H54 (cell line): Measurements from ENCODE around the gene ZNF644.
"Not testable (repeated sequence)": the region's sequence is repeated elsewhere in the genome, so short reads cannot be mapped to it uniquely, and the experiment has no call there.

Source experiments
- DNase-seq: peaks from one replicate; pipeline ENCODE4 v3.0.0; 2011; ENCODE audit warnings: low spot score, mixed read lengths; ENCODE audit not compliant: insufficient read length
- FAIRE-seq: peaks from 3 replicates; lab custom pipeline; 2011; peaks lifted over from hg19 to GRCh38; lab: Jason Lieb, UNC
- POLR2A ChIP-seq: IDR thresholded peaks from 2 replicates; pipeline ENCODE4 v1.6.1; 2011; ENCODE audit warnings: low read depth, mild to moderate bottlenecking, low read length

ZNF644 gene

DNA sequence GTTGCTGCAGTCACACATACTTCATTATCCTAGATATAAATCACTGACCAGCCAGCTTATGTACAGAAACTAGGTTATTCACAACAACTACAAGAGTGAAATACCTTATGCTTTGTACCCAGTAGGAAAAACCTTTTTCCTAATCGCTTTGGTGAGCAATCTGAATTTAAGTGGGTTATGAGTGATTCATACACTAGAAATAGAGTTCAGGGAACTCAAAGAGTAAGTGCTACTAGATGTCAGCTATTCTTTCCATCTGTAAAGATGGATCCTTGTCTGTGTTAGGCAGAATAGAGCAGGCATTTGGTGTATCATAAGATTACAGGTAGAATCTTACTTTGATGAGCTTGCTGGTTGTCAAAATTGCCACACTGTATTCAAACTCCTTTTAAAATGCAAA is 101.9 kb downstream of the ZNF644 start:
- no peak for TF ChIP-seq POLR2A
- no peak for DNase-seq
- FAIRE-seq: peak; percentile 27

DNA sequence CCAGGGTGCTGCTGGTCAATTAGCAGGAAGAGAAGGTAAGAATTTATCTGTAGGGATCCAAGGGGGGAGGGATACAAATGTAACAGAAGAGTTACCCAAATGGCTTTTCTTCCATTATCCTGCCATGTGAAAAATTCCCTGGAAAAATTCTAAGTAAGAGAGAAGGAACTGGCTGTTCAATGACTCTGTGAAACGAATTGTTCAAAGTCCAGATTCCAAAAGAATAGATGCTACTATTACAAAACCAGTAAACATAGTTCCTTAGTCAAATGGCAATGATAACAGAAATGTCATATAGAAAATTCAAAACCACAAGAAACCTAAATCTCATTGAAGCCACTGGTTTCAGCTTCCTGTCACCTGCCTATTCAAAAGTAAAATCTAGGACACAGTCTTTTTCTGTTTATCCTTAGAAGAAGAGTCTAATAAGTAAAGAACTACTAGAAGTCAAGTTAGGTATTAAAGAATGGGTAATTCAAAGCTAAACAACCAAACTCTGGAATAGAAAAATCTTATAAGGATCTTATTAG is 102.6 kb downstream of the ZNF644 start:
- FAIRE-seq: no peak
- no peak for TF ChIP-seq POLR2A
- no peak for DNase-seq

DNA sequence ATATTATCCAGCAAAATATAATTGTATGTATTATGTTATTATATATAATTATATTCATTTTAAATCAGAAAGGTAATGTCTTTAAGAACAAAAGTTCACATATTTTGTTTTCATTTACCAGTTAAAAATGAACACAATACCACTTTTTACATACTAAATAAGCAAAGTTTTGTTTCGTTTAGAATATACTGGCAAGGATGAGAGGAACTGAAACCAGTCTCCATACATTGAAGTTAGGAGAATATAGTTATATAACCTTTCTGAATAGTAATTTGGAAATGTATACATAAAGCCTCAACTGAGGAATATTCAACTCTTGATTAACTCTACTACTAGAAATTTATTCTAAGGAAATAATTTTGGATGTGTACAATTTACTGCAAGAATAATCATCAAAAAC is 110.5 kb downstream of the ZNF644 start:
- FAIRE-seq (no peak), DNase-seq (no peak)
- TF ChIP-seq POLR2A: no peak

DNA sequence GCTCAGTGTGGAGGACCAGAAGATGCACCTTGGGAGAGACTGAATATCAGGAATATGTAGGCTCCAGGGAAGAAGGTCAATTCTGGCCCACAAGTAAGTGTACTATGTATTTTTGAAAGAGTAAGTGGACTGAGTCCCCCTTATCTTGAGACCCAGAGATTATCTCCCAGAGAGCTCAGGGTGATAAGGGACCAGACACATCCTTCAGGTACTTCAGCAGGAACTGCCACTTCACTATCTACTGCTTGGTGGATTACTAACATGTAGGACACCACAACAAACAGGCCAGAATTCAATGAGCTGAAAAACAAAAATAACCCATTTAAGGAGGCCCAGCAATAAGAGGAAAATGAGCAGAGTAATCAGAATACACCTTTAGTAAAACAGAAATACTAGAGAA is 119.2 kb downstream of the ZNF644 start:
- no peak for TF ChIP-seq POLR2A
- DNase-seq (no peak), FAIRE-seq (no peak)

DNA sequence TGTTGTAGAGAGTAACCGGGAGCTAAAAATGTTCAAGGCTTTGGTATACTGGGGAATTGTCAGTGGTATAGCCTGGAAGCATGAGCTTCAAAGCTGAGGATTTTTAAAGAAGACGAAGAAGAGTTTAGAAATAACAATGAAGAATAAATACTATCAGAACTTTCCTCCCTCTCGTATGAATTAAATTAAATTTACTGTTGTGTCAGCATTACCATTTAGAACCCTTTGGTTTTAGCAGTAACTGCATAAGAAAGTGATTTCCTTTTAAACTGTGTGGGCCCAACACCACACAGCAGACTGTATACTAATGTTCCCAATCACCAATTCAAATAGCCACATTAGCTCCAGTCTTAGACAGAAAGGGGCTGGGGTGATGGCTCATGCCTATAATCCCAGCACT is 122.6 kb downstream of the ZNF644 start:
- FAIRE-seq: no peak
- TF ChIP-seq POLR2A: no peak
- DNase-seq: no peak

DNA sequence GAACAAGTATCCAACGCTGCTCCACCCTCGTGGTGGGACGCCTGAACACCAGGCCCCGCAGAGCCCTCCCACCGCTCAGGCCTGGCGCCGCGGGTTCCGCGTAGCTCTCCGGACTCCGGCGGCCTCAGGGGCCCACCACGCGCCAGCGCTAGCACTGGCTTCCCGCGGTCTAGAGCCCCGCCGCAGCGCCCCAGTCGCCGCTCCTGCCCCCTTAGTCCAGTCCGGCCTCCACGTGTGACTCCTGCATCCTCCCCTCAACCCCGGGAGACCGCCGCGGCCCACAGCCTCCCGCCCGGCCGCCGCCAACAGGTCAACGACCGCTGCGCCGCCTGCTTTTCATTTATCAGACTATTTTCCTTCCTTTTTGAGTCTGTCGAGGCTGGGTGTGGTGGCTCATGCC is 128.2 kb downstream of the ZNF644 start:
- not testable (repeated sequence) for FAIRE-seq, DNase-seq

DNA sequence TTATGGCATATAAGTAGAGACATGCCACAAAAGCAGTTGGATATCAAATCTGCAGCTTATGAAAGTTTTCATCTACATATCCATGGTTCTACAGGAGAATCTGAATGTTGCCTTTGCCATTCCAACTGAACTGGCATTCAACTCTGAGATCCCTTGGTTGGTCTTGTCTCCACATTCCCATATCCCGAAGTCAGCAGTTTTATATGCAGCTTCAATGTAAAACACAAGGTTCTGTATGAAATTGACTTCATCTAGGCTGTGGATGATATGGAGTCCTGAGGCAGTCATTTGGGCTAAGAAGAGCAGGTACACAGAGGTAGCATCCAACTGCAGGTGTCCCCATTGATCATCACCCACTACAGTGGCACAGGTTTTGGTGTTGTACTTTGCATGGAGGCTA is 129.0 kb downstream of the ZNF644 start:
- FAIRE-seq: peak; percentile 57
- not testable (repeated sequence) for DNase-seq

DNA sequence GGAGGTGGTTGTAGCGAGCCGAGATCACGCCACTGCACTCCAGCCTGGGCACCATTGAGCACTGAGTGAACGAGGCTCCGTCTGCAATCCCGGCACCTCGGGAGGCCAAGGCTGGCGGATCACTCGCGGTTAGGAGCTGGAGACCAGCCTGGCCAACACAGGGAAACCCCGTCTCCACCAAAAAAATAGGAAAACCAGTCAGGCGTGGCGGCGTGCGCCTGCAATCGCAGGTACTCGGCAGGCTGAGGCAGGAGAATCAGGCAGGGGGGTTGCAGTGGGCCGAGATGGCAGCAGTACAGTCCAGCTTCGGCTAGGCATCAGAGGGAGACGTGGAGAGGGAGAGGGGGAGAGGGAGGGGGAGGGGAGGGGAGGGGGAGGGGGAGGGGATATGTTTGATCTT is 129.6 kb downstream of the ZNF644 start:
- FAIRE-seq, DNase-seq: not testable (repeated sequence)

DNA sequence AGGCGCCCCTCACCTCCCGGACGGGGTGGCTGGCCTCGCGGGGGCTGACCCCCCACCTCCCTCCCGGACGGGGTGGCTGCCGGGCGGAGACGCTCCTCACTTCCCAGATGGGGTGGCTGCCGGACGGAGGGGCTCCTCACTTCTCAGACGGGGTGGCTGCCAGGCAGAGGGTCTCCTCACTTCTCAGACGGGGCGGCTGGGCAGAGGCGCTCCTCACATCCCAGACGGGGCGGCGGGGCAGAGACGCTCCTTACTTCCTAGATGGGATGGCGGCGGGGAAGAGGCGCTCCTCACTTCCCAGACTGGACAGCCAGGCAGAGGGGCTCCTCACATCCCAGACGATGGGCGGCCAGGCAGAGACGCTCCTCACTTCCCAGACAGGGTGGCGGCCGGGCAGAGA is 130.1 kb downstream of the ZNF644 start:
- not testable (repeated sequence) for FAIRE-seq

DNA sequence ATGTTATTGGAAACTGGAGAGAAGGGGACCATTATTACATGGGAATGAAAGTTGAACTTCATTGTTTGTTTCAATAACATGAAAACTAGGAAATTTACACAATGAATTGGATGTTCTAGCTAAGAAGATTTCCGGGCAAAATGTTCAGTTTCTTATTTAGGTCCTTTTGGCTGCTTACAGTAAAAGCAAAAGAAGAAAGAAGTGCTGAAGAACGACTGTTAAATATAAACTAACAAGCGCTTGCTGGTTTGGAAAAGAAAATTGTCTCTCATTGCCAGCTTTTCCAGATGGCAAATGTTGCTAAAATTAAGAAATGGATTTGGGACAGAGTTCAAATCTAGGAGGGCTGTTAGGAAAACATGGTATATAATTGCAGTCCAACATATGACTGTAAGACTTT is 139.6 kb downstream of the ZNF644 start:
- TF ChIP-seq POLR2A: no peak
- DNase-seq (no peak), FAIRE-seq (no peak)

More for the DNA sequence above, 130.1 kb downstream of the ZNF644 start:
- DNase-seq: not testable (repeated sequence)

DNA sequence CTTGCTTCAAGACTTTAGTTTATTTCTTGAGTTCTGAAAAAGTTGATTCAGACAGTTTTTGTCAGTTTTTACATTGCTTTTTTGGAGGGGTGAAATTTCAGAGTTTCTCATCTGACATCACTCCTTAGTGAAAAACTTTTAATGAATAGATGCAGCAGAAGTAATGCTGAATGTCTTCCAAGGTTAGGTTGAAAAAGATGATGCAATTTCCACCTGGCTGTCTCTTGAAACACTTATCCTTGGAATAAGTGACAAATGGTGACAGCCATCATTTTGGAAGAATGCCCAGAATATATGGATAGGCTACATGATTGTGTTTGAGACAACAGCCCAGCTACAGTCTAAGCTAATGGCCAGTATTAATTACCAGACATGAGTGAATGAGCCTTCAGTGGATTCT is 140.8 kb downstream of the ZNF644 start:
- FAIRE-seq: no peak
- no peak for DNase-seq
- TF ChIP-seq POLR2A: no peak

DNA sequence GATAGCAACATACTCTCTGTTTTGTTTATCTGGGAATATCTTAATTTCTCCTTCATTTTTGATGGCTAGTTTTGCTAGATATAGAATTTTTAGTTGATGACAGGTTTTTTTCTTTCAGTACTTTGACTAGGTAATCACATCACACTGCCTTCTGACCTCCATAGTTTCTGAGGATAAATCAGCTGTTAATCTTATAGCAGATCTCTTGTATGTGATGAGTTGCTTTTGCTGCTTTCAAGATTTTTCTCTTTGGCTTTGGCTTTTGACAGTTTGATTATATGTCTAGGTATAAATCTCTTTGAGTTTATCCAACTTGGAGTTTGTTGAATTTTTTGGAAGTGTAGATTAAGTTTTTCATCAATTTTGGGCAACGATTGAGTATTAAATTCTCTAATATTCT is 142.6 kb downstream of the ZNF644 start:
- no peak for TF ChIP-seq POLR2A
- DNase-seq (no peak), FAIRE-seq (no peak)

DNA sequence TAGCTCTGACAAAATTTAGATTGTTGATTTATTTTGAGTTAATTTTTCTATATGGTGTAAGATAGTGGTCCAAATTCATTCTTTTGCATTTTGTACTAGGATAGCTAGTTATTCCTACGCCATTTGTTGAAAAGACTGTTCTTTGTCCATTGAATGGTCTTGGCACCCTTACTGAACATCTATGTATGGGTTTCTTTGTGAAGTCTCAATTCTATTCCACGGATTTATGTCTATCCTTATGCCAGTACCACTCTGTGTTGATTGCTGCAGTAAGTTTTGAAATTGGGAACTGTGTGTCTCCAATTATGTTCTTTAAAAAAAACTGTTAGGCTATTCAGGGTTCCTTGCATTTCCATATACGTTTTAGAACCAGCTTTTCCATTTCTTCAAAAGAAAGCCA is 145.7 kb downstream of the ZNF644 start:
- DNase-seq (no peak), FAIRE-seq (no peak)
- no peak for TF ChIP-seq POLR2A
